Left kidney (tissue), 2 donors: ENCODE measurements around the gene AMBP. TPM values are rescaled to one million over a fixed set of nuclear protein-coding genes. Genes with fewer than 3 reads are reported as not detected.
"Not testable (repeated sequence)": the region's sequence is repeated elsewhere in the genome, so short reads cannot be mapped to it uniquely, and the experiment has no call there.

Experiments
- DNase-seq: peaks from one replicate; pipeline ENCODE4 v3.0.0-alpha.2; 2013
- polyA plus RNA-seq: library from polyadenylated mRNA; unstranded; fragments of 120-200 nt; gene quantifications from one replicate; pipeline ENCODE4 v1.2.1, GENCODE V29; 2013; ENCODE audit not compliant: insufficient read length

The AMBP gene
- polyA plus RNA-seq, 1 donor: 1.9 TPM

GRCh38 chr9:114051281-114051680 is 26.8 kb downstream of the AMBP start:
- no peak for DNase-seq

GRCh38 chr9:114050646-114051045 is 27.5 kb downstream of the AMBP start:
- DNase-seq: no peak

- DNase-seq: no peak
These were observed 27.9 kb downstream of the AMBP start for GRCh38 chr9:114050226-114050568.

- DNase-seq: no peak
These were observed 28.5 kb downstream of the AMBP start for GRCh38 chr9:114049441-114050225.

GRCh38 chr9:114048533-114049415 is 29.3 kb downstream of the AMBP start:
- no peak for DNase-seq

GRCh38 chr9:114047717-114048116 is 30.4 kb downstream of the AMBP start:
- DNase-seq: no peak

GRCh38 chr9:114046875-114047274 is 31.2 kb downstream of the AMBP start:
- no peak for DNase-seq

GRCh38 chr9:114046237-114046755 is 31.8 kb downstream of the AMBP start:
- DNase-seq: no peak

- DNase-seq: not testable (repeated sequence)
These were observed 34.4 kb downstream of the AMBP start for GRCh38 chr9:114043660-114044059.

- no peak for DNase-seq
These were observed 38.6 kb downstream of the AMBP start for GRCh38 chr9:114039484-114039883.

- no peak for DNase-seq
These were observed 39.3 kb downstream of the AMBP start for GRCh38 chr9:114038724-114039313.

GRCh38 chr9:114037961-114038723 is 40.0 kb downstream of the AMBP start:
- DNase-seq: peak; percentile 66

- DNase-seq: no peak
These were observed 40.9 kb downstream of the AMBP start for GRCh38 chr9:114037249-114037648.

GRCh38 chr9:114035845-114036801 is 42.0 kb downstream of the AMBP start:
- DNase-seq: no peak

GRCh38 chr9:114035221-114035844 is 42.8 kb downstream of the AMBP start:
- no peak for DNase-seq

- no peak for DNase-seq
These were observed 43.4 kb downstream of the AMBP start for GRCh38 chr9:114034661-114035062.

GRCh38 chr9:114034196-114034595 is 43.9 kb downstream of the AMBP start:
- no peak for DNase-seq

GRCh38 chr9:114033397-114034103 is 44.5 kb downstream of the AMBP start:
- DNase-seq: peak; percentile 20
